ENCODE data around the gene NUP210L. TPM values are rescaled to one million over a fixed set of nuclear protein-coding genes. Genes with fewer than 3 reads are reported as not detected.
"Not testable (repeated sequence)": the region's sequence is repeated elsewhere in the genome, so short reads cannot be mapped to it uniquely, and the experiment has no call there.

NUP210L gene
- total RNA-seq, 1 donor from 2014 or later: not detected

DNA sequence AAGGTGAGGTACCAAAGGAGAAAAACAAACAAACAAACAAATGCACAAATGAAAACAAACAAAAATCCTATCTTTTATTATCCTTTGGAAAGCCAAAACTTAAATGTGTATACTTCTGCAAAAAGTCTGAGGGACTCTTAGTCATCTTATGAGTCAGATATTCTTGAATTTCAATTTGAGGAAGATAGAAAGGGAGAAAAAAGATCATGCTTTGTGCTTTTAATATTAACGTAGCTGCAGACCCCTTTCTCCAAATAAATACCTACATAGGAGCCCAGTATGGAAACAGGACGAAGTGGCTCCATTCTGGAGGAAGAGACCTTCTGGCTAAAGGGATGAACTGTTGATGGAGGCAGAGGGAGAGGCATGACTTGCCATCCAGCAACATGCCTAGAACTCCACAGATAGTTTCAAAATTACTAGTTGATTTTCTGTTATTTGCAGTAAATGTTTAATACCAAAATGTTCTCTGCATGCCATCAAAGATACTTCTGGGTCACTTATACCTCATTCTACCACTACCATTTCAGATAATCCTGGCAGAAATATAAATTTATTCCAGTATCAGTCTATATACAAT, 25.4 kb downstream of the NUP210L start:
- Mint-ChIP-seq H3K27ac (ENCODE audit: unreplicated experiment) (no peak overlapping the region), H3K9me3 (ENCODE audit: unreplicated experiment) (no peaks in the 10 kb centered on the region), H3K4me1 (ENCODE audit: low read depth, unreplicated experiment) (peaks cover 11% of the 10 kb centered on the region), H3K27me3 (ENCODE audit: low read depth, unreplicated experiment) (no peaks in the 10 kb centered on the region), H3K4me3 (ENCODE audit: unreplicated experiment) (no peak overlapping the region), H3K36me3 (ENCODE audit: low read depth, unreplicated experiment) (no peaks in the 10 kb centered on the region)
- H3K9me3 ChIP-seq (ENCODE audit: insufficient read depth, low read depth, low read length): no peaks in the 10 kb centered on the region
- H3K4me3 ChIP-seq (ENCODE audit: insufficient read depth, low read depth, low read length): no peak overlapping the region
- DNase-seq (ENCODE audit: low read depth) (peak; percentile 12), FAIRE-seq (no peak)
- H2AFZ ChIP-seq (ENCODE audit: low read depth, low read length): no peak overlapping the region
- no peaks in the 10 kb centered on the region for H3K4me1 ChIP-seq (ENCODE audit: insufficient read depth, low read length)
- no peak overlapping the region for H3K27ac ChIP-seq (ENCODE audit: low read depth, low read length)
- no peaks in the 10 kb centered on the region for H4K20me1 ChIP-seq (ENCODE audit: insufficient read depth, low read length)
- TF ChIP-seq, protein P1, sequence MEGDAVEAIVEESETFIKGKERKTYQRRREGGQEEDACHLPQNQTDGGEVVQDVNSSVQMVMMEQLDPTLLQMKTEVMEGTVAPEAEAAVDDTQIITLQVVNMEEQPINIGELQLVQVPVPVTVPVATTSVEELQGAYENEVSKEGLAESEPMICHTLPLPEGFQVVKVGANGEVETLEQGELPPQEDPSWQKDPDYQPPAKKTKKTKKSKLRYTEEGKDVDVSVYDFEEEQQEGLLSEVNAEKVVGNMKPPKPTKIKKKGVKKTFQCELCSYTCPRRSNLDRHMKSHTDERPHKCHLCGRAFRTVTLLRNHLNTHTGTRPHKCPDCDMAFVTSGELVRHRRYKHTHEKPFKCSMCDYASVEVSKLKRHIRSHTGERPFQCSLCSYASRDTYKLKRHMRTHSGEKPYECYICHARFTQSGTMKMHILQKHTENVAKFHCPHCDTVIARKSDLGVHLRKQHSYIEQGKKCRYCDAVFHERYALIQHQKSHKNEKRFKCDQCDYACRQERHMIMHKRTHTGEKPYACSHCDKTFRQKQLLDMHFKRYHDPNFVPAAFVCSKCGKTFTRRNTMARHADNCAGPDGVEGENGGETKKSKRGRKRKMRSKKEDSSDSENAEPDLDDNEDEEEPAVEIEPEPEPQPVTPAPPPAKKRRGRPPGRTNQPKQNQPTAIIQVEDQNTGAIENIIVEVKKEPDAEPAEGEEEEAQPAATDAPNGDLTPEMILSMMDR (IDR thresholded peaks at IDR 0.05; ENCODE audit: insufficient read depth, low read depth, low read length): no peak
- TF ChIP-seq EZH2 (IDR thresholded peaks at IDR 0.05; ENCODE audit: insufficient read depth, low read length): no peak
- H3K36me3 ChIP-seq (ENCODE audit: insufficient read depth, low read length): no peaks in the 10 kb centered on the region
- no peak overlapping the region for H3K9ac ChIP-seq (ENCODE audit: low read length)
- H3K27me3 ChIP-seq (ENCODE audit: insufficient read depth, low read length): no peaks in the 10 kb centered on the region
- peak overlapping the region; percentile 9 for H3K4me2 ChIP-seq (ENCODE audit: low read length)
- H3K79me2 ChIP-seq (ENCODE audit: insufficient read depth, low read length): no peaks in the 10 kb centered on the region

DNA sequence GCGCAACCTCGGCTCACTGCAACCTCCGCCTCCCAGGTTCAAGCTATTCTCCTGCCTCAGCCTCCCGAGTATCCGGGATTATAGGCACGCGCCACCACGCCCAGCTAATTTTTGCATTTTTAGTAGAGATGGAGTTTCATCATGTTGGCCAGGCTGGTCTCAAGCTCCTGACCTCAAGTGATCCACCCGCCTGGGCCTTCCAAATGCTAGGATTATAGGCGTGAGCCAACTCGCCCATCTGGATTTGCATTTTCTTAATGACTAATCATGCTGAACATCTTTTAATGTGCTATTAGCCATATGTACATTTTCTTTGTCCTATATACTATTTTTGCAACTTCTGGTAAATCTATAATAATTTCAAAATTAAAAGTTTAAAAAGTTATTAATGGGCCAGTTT, 31.7 kb downstream of the NUP210L start:
- H3K9ac ChIP-seq (ENCODE audit: low read length); H3K36me3 Mint-ChIP-seq (ENCODE audit: low read depth, unreplicated experiment); H3K4me1 Mint-ChIP-seq (ENCODE audit: low read depth, unreplicated experiment); H3K36me3 ChIP-seq (ENCODE audit: insufficient read depth, low read length); H3K27ac ChIP-seq (ENCODE audit: low read depth, low read length); H2AFZ ChIP-seq (ENCODE audit: low read depth, low read length); H3K9me3 Mint-ChIP-seq (ENCODE audit: unreplicated experiment); H3K4me1 ChIP-seq (ENCODE audit: insufficient read depth, low read length); DNase-seq (ENCODE audit: low read depth); H4K20me1 ChIP-seq (ENCODE audit: insufficient read depth, low read length); H3K4me2 ChIP-seq (ENCODE audit: low read length); H3K4me3 ChIP-seq (ENCODE audit: insufficient read depth, low read depth, low read length); H3K9me3 ChIP-seq (ENCODE audit: insufficient read depth, low read depth, low read length); H3K27me3 Mint-ChIP-seq (ENCODE audit: low read depth, unreplicated experiment); H3K4me3 Mint-ChIP-seq (ENCODE audit: unreplicated experiment); H3K27ac Mint-ChIP-seq (ENCODE audit: unreplicated experiment); H3K79me2 ChIP-seq (ENCODE audit: insufficient read depth, low read length); H3K27me3 ChIP-seq (ENCODE audit: insufficient read depth, low read length); FAIRE-seq: not testable (repeated sequence)

DNA sequence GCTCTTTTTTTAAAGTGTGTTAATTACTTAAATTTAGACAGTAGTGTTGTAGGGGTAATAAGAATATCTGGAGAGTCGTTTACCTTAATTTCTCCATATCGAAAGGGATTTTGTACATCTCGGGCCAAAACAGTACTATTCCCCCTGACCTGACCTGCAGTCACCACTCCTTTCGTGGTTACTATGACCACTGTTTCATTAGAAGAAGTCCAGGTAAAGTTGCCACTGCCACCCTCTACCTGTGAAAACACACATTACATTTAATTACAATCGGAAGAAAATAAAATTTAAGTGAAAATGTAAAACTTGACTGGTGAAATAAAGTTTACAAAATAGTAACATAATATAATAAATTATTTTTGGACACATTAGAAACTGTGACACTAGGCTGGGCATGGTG, 37.2 kb downstream of the NUP210L start:
- FAIRE-seq (no peak), DNase-seq (ENCODE audit: low read depth) (no peak)
- Mint-ChIP-seq H3K36me3 (ENCODE audit: low read depth, unreplicated experiment) (no peaks in the 10 kb centered on the region), H3K27ac (ENCODE audit: unreplicated experiment) (no peak overlapping the region), H3K4me1 (ENCODE audit: low read depth, unreplicated experiment) (no peaks in the 10 kb centered on the region), H3K9me3 (ENCODE audit: unreplicated experiment) (no peaks in the 10 kb centered on the region), H3K27me3 (ENCODE audit: low read depth, unreplicated experiment) (peaks cover 3% of the 10 kb centered on the region), H3K4me3 (ENCODE audit: unreplicated experiment) (no peak overlapping the region)
- Histone ChIP-seq H3K27ac (ENCODE audit: low read depth, low read length) (no peak overlapping the region), H4K20me1 (ENCODE audit: insufficient read depth, low read length) (no peaks in the 10 kb centered on the region), H3K4me3 (ENCODE audit: insufficient read depth, low read depth, low read length) (no peak overlapping the region), H3K9me3 (ENCODE audit: insufficient read depth, low read depth, low read length) (no peaks in the 10 kb centered on the region), H3K4me2 (ENCODE audit: low read length) (no peak overlapping the region), H3K79me2 (ENCODE audit: insufficient read depth, low read length) (no peaks in the 10 kb centered on the region), H3K9ac (ENCODE audit: low read length) (no peak overlapping the region), H3K36me3 (ENCODE audit: insufficient read depth, low read length) (no peaks in the 10 kb centered on the region), H3K27me3 (ENCODE audit: insufficient read depth, low read length) (no peaks in the 10 kb centered on the region), H2AFZ (ENCODE audit: low read depth, low read length) (no peak overlapping the region), H3K4me1 (ENCODE audit: insufficient read depth, low read length) (no peaks in the 10 kb centered on the region)
- no peak for TF ChIP-seq EZH2 (IDR thresholded peaks at IDR 0.05; ENCODE audit: insufficient read depth, low read length)
- TF ChIP-seq, protein P1 (IDR thresholded peaks at IDR 0.05; ENCODE audit: insufficient read depth, low read depth, low read length): no peak
